IMR-90 (cell line): ENCODE results near the gene PDZD2.

Experiments used
- CEBPB ChIP-seq: IDR thresholded peaks from 2 replicates; pipeline ENCODE4 v1.6.1; 2012; ENCODE audit warnings: low read depth, low read length, improper control_type of control experiment
- CTCF ChIP-seq: conservative IDR thresholded peaks from 2 replicates; pipeline ENCODE4 v1.5.1; 2012; ENCODE audit warnings: mild to moderate bottlenecking, low read depth, low read length, improper control_type of control experiment
- FOS ChIP-seq: fragments of 150-350 bp; IDR thresholded peaks from 2 replicates; pipeline ENCODE4 v1.6.1; 2016; ENCODE audit warnings: low read depth, low read length
- MAZ ChIP-seq: IDR thresholded peaks from 2 replicates; pipeline ENCODE4 v1.6.1; 2012; ENCODE audit warnings: low read depth, mild to moderate bottlenecking, low read length, improper control_type of control experiment, moderate library complexity, borderline replicate concordance
- NFE2L2 ChIP-seq: fragments of 150-350 bp; IDR thresholded peaks from 2 replicates; pipeline ENCODE4 v1.6.1; 2016; ENCODE audit warnings: low read depth, mild to moderate bottlenecking, low read length
- POLR2A ChIP-seq: IDR thresholded peaks from 2 replicates; pipeline ENCODE4 v1.6.1; 2012; ENCODE audit warnings: mild to moderate bottlenecking, low read depth, low read length
- SMC3 ChIP-seq: fragments of 150-350 bp; IDR thresholded peaks from 2 replicates; pipeline ENCODE4 v1.6.1; 2016; ENCODE audit warnings: low read depth, mild to moderate bottlenecking, antibody characterized with exemption, low read length, moderate library complexity

GRCh38 chr5:32018476-32019436 lies 379.8 kb downstream of the PDZD2 start:
- no peak for TF ChIP-seq NFE2L2
- no peak for TF ChIP-seq SMC3
- no peak for TF ChIP-seq POLR2A
- TF ChIP-seq CEBPB = no peak
- no peak for TF ChIP-seq CTCF
- TF ChIP-seq FOS = no peak
- TF ChIP-seq MAZ = no peak
